Body of pancreas (tissue), 4 donors: ENCODE data around the gene CUL4B. TPM values are rescaled to one million over a fixed set of nuclear protein-coding genes. Genes with fewer than 3 reads are reported as not detected.
"Not testable (repeated sequence)": the region's sequence is repeated elsewhere in the genome, so short reads cannot be mapped to it uniquely, and the experiment has no call there.

Source experiments
- ATAC-seq: fragments of 150-250 bp; one replicate; pipeline ENCODE4 v1.9.1; 2016
- DNase-seq, 4 donors: peaks; one replicate each; pipeline ENCODE4 v3.0.0-alpha.2; 2019
- H3K27ac ChIP-seq, 4 donors: fragments of 200-600 bp; sonication (generic); 1 replicate in 3 of 4; 2 replicates in 1 of 4; pipeline versions ENCODE4 v1.5.1 to v1.6.1; 2016 to 2019; ENCODE audit warnings: mild to moderate bottlenecking in 1 of 4, mixed read lengths in 1 of 4, moderate library complexity in 1 of 4
- H3K27me3 ChIP-seq, 2 donors: fragments of 200-600 bp; sonication (generic); one replicate each; pipeline ENCODE4 v1.6.0; 2016; ENCODE audit warnings: mild to moderate bottlenecking in 1 of 2
- H3K36me3 ChIP-seq, 2 donors: fragments of 200-600 bp; sonication (generic); replicated peaks in 1 of 2; 2 replicates each; pipeline ENCODE4 v1.5.1; 2016; ENCODE audit warnings: low read depth in 2 of 2; ENCODE audit not compliant: insufficient read depth in 1 of 2
- H3K4me1 ChIP-seq: fragments of 200-600 bp; sonication (generic); one replicate; pipeline ENCODE4 v1.6.0; 2016
- H3K4me3 ChIP-seq, 2 donors: fragments of 200-600 bp; sonication (generic); 1 replicate in 1 of 2; 2 replicates in 1 of 2; pipeline ENCODE4 v1.5.1; 2016 to 2019
- H3K9me3 ChIP-seq, 3 donors: fragments of 200-600 bp; sonication (generic); 1 replicate in 2 of 3; 2 replicates in 1 of 3; pipeline ENCODE4 v1.5.1; 2016
- CTCF ChIP-seq, 7 experiments: fragments of 450-650 bp in 4 of 7; fragments of 200-600 bp in 3 of 7; sonication (generic) in 3 of 7; IDR thresholded peaks; one replicate each; pipeline ENCODE4 v1.5.1; 2016 to 2019; ENCODE audit warnings: antibody characterized with exemption in 7 of 7
- POLR2A ChIP-seq, 3 donors: fragments of 450-650 bp; IDR thresholded peaks; one replicate each; pipeline ENCODE4 v1.6.1; 2016; ENCODE audit warnings: antibody characterized with exemption in 3 of 3, mild to moderate bottlenecking in 2 of 3
- WGBS, 2 donors: methylation state at CpG; one replicate each; pipeline ENCODE4 v1.1.5; 2017; 5-methylcytosine and 5-hydroxymethylcytosine counted together
- intact Hi-C: fragments of 100-400 bp; cut with DNase I; formaldehyde crosslinking; loops from one replicate; pipeline ENCODE4 v1.15.1; 2023
- total RNA-seq, 2 donors: library from RNA; depleted of rRNA; stranded (reverse); fragments of >200 nt; gene quantifications; one replicate each; pipeline ENCODE4 v1.1.0, GENCODE V29; 2016

CUL4B gene
- total RNA-seq, 2 donors from 2014 or later: 18.8 to 28.5 TPM

- no peak for DNase-seq
- TF ChIP-seq POLR2A (IDR thresholded peaks at IDR 0.05) (no peak), CTCF (IDR thresholded peaks at IDR 0.05) (no peak)
- H3K4me3 ChIP-seq: no peak overlapping the region
- no peaks in the 10 kb centered on the region for H3K27me3 ChIP-seq
- H3K36me3 ChIP-seq: no peaks in the 10 kb centered on the region
- H3K4me1 ChIP-seq: peaks cover 30% of the 10 kb centered on the region
- intact Hi-C loops: no loop called here
- WGBS, 2 donors: 23 to 25% methylated on average over 2 to 3 of the region's 3 CpGs
- ATAC-seq: peak; percentile 62
- no peaks in the 10 kb centered on the region for H3K9me3 ChIP-seq
- H3K27ac ChIP-seq: peak overlapping the region; percentile 57 to 85 (median 78)
Observed at GRCh38 chrX:120512222-120512621, 48.5 kb downstream of the CUL4B start.

- no peaks in the 10 kb centered on the region for H3K9me3 ChIP-seq
- no peak overlapping the region for H3K4me3 ChIP-seq
- TF ChIP-seq CTCF (IDR thresholded peaks at IDR 0.05): no peak
- no peak for TF ChIP-seq POLR2A (IDR thresholded peaks at IDR 0.05)
- H3K36me3 ChIP-seq: no peaks in the 10 kb centered on the region
- 50 to 100% methylated on average over 1 of the region's 1 CpG for WGBS, 2 donors
- no peaks in the 10 kb centered on the region for H3K27me3 ChIP-seq
- DNase-seq (no peak), ATAC-seq (no peak)
- H3K27ac ChIP-seq: no peak overlapping the region
- intact Hi-C loops: no loop called here
- no peaks in the 10 kb centered on the region for H3K4me1 ChIP-seq
Observed at GRCh38 chrX:120504569-120504968, 56.2 kb downstream of the CUL4B start.

- H3K27me3 ChIP-seq: no peaks in the 10 kb centered on the region
- H3K4me3 ChIP-seq: no peak overlapping the region
- no peak for TF ChIP-seq CTCF (IDR thresholded peaks at IDR 0.05)
- TF ChIP-seq POLR2A (IDR thresholded peaks at IDR 0.05): no peak
- ATAC-seq (no peak), DNase-seq (peak in 1 of 4 donors; percentile 13)
- no peaks in the 10 kb centered on the region for H3K4me1 ChIP-seq
- intact Hi-C loops: no loop called here
- no peaks in the 10 kb centered on the region for H3K36me3 ChIP-seq
- WGBS, 2 donors: 57 to 68% methylated on average over 4 of the region's 4 CpGs
- no peak overlapping the region for H3K27ac ChIP-seq
- H3K9me3 ChIP-seq: no peaks in the 10 kb centered on the region
Observed at GRCh38 chrX:120499301-120500072, 61.3 kb downstream of the CUL4B start.

- H3K4me3 ChIP-seq, DNase-seq, H3K9me3 ChIP-seq, ATAC-seq, H3K27ac ChIP-seq, intact Hi-C loops, H3K36me3 ChIP-seq, H3K4me1 ChIP-seq, H3K27me3 ChIP-seq: not testable (repeated sequence)
- 95 to 100% methylated on average over 1 to 2 of the region's 2 CpGs for WGBS, 2 donors
Observed at GRCh38 chrX:120490119-120490518, 70.6 kb downstream of the CUL4B start.

- ATAC-seq (no peak), DNase-seq (no peak)
- H3K27me3 ChIP-seq: no peaks in the 10 kb centered on the region
- no peak overlapping the region for H3K4me3 ChIP-seq
- WGBS, 2 donors: 18 to 26% methylated on average over 9 of the region's 9 CpGs
- no peaks in the 10 kb centered on the region for H3K9me3 ChIP-seq
- intact Hi-C loops: no loop called here
- H3K4me1 ChIP-seq: peaks cover 4% of the 10 kb centered on the region
- no peaks in the 10 kb centered on the region for H3K36me3 ChIP-seq
- peak overlapping the region in 3 of 4 donors; percentile 25 to 93 (median 89) for H3K27ac ChIP-seq
- TF ChIP-seq CTCF (IDR thresholded peaks at IDR 0.05): no peak
- TF ChIP-seq POLR2A (IDR thresholded peaks at IDR 0.05): no peak
Observed at GRCh38 chrX:120486786-120487185, 74.0 kb downstream of the CUL4B start.
